GM18909 (cell line): ENCODE measurements around the gene MERTK.

Experiments used
- ATAC-seq: cut with Tn5 transposase; IDR thresholded peaks from one replicate; pipeline ENCODE4 v1.9.1; 2021; ENCODE audit warnings: mild to moderate bottlenecking; ENCODE audit not compliant: unreplicated experiment, poor library complexity

The MERTK gene

DNA sequence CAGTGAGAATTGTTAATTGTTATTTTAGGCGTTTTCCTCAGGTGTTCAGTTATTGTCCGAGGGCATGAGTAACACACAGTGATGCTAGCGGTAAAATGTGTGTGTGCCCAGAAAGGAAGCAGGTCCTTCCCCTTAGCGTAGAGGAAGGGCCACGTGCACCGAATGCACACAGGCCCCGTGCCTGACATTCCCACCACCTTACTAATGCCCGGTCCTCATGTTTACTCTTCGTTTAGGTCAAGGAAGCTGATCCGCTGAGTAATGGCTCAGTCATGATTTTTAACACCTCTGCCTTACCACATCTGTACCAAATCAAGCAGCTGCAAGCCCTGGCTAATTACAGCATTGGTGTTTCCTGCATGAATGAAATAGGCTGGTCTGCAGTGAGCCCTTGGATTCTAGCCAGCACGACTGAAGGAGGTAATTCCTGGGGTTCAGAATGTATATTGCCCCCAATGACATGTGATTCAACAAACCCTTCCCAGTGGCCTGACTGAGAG lies 76.7 kb downstream of the MERTK start:
- ATAC-seq = no peak

DNA sequence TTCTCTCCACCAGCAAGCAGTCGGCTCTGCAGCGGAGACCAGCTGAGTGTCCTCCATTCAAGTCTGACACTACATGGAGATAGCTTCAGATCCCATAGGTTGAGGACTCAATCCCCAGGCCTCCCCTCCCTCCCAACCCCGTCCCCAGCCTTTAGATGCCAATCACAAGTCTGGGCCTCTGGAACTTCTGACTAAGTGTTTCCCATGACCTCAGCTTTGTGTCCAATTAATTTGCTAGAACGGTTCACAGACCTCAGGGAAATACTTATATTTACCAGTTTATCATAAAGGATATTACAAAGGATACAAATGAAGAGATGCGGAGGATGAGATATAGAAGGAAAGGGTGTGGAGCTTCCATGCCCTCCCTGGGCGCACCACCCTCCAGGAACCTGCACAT lies 77.4 kb downstream of the MERTK start:
- no peak for ATAC-seq

DNA sequence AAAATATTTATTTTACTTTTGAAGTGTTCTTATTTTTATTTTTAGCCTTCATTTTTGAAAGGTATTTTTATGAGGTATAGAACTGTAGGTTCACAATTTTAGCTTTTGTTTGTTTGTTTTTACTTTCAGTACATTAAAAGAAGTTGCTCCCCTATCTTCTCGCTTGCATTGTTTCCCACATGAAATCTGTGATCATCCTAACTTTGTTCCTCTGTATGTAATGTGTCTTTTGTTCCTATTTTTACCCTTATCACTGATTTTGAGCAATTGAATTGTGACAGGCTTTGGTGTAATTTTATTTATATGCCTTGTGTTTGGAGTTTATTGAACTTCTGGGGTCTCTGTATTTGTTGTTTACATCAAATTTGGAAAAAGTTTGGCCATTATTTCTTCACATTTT lies 78.8 kb downstream of the MERTK start:
- ATAC-seq = no peak

DNA sequence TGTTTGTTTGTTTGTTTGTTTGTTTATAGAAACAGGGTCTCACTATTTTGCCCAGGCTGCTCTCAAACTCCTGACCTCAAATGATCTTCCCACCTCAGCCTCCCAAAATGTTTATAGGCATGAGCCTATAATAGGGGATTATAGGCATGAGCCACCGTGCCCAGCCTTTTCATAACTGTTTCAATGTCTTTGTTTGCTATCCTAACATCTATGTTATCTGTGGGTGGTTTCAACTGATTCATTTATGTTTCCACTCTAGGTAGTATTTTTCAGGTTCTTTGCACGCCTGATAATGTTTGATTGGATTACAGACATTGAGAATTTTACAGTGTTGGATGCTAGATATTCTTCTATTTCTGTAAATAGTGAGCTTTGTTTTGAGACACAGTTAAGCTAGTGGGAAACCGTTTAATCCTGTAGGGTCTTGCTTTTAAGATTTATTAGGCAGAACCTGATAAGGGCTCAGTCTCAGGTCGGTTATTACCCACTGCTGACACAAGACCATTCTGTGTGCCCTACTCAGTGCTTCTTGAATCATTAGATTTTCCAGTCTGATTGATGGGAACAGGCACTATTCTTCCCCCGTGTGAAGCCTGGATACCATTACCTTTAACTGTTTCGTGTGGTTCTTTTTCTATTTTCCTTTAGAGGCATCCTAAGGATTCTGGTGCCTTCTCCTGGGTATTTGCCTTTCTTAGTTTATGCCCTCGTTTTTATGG lies 80.2 kb downstream of the MERTK start:
- ATAC-seq = no peak

DNA sequence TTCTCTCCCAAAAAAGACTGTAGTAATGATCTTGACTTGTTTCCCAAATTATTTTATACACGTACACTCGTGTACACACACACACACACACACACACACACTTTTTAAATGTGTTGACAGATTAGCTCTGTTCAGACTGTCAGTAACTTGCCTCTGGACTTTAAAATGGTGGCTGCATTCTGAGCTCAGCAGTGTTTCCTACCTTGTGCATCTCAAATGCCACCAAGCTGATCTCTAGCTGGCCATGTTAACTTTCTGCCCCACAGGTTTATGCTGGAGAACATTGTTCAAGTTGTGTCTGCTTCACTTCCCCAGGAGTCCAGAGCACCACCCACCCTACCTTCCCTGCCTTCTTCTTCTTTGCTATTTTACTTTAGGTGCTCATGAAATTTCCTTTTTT lies 83.3 kb downstream of the MERTK start:
- no peak for ATAC-seq

DNA sequence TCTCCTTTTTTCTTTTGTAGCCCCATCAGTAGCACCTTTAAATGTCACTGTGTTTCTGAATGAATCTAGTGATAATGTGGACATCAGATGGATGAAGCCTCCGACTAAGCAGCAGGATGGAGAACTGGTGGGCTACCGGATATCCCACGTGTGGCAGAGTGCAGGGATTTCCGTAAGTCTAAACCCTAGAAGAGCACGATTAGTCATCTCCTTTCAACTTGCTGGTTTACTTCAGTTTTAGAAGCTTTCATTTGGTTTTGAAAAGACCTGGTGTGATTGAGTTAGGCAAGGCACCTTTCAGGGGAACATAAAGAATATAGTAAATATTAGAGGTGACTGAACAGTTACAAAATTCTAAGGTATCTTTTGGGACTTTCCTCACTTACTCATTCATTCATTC lies 84.4 kb downstream of the MERTK start:
- ATAC-seq = no peak

DNA sequence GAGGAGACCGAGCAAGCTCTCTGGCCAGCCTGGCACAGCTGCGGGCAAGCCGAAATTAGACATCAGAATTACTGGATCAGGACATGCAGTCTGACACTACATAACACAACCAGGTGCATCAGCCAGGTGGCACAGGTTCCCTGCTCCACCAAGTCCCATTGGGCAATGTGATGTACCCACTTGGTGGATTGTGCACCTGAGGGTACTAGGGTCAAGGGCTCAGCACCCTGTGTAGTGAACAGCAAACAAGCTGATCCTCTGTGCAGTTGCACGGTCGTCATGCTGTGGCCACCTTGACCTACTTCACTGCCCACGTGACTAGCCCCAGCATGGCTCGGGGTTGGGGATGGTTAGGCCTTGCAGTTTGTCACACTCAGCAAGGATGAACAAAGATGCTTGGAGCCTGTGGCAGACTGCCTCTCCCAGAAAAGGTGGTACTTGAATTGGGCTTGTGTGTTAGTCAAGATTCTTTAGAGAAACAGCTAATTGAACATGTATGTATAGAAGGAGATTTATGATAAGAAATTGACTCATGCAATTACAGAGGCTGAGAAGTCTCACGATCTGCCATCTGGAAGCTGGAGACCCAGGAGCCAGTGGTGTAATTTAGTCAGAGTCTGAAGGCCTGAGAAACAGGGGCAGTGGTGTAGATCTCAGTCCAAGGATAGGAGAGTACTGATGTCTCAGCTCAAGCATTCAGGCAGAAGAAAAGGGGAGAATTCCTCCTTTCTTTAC lies 85.2 kb downstream of the MERTK start:
- no peak for ATAC-seq

DNA sequence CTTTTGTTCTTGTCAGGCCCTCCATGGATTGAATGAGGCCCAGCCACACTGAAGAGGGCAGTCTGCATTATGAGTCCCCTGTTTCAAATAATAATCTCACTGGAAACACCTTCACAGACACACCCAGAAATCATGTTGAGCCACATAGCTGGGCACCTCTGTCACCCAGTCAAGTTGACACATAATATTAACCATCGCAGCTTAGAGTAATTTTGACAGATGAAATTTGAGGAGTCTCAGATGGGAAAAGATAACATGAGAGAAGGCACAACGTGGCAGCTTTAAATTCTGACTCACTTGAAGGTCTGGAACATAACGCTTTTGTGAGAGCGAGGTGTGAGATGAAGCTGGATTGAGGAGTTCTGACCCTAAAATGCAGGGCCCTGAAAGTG lies 85.8 kb downstream of the MERTK start:
- ATAC-seq = no peak

DNA sequence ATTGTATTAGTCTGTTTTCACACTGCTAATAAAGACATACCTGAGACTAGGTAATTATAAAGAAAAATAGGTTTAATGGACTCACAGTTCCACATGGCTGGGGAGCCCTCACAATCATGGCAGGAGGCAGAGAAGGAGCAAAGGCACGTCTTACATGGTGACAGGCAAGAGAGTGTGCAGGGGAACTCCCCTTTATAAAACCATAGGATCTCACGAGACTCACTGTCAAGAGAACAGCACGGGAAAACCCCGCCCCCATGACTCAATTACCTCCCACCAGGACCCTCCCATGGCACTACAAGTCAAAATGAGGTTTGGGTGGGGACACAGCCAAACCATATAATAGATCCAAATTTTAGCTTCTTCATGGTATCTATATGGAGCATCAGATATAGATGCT lies 87.1 kb downstream of the MERTK start:
- ATAC-seq = no peak

DNA sequence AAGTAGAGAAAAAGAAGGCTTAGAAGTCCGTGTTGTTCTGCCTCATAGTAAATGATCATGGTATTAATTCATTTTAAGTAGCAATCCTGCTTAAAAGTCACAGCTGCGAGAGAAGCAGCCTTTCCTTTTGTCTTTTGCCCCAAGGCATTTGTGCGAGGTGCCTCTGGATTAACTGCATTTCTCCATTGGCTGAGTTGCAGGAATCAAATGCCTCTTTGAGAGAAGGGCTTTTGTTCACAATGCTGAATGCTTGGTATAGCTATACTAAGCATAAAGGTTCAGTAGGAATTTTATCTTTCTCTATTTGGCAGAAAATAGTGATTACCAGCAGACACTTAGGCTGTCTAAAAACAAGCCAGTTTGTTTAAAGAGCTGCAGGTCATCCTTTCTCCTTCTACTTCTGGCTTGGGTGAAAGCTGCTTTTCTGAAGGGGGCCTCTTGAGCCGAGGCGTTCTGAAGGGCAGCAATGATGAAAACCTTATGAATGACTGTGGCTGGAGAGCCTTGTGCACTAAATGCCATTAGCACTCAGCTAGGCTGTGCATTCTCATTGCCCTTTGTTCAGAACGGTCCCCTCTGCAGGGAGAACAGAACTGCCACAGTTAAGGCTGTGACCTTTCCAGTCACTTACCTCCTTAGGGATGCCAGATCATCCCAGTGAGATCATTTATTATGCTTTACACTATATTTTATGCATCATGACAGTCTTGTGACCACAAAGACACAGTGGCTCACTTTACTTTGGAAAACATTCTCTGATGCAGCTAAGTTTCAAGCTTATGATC lies 87.9 kb downstream of the MERTK start:
- ATAC-seq = no peak

DNA sequence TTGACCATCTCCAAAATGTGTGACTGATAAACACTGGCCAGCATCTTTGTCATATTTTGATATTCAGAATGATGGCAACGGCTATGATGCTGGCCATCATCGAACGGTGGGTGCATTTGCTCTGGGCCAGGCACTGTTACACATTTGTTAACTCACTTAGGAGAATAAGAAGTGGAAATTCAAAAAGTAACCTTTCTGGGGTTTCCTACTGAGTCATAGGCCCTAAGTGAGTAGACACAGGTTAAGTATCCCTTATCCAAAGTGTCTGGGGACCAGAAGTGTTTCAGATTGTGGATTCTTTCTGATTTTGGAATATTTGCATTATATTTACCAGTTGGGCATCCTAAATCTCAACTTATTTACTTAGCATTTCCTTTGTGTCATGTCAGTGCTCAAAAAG lies 92.0 kb downstream of the MERTK start:
- no peak for ATAC-seq

DNA sequence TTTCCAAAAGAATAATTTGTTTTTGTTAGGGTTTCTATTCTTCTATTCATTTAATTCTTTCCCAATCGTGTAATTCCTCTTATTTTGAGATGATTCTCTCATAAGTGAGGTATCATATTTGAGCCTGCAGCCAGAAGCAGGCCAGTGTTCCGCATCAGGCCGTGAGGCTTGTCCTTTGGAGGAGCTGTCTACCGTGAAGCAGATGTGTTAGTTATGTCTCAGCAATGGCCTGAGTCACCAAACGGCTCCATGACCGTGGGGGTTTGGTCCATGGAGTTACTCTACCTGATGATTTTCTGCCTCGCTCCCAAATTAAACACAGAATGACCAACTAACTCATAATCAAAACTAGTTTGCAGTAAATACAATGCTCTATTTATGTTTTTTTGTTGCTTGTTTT lies 92.4 kb downstream of the MERTK start:
- ATAC-seq = no peak

DNA sequence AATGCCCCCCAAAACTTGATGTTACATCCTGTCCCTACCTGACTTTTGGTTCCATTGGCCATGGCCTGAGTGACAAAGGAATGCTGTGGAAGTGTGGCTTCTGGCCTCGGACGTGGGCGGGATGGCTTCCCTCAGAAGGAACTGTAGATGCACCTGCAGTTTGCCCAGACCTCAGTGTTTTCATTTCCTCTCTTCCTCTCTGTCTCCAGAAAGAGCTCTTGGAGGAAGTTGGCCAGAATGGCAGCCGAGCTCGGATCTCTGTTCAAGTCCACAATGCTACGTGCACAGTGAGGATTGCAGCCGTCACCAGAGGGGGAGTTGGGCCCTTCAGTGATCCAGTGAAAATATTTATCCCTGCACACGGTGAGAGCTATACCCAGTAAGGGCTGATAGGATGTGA lies 95.6 kb downstream of the MERTK start:
- ATAC-seq = no peak

DNA sequence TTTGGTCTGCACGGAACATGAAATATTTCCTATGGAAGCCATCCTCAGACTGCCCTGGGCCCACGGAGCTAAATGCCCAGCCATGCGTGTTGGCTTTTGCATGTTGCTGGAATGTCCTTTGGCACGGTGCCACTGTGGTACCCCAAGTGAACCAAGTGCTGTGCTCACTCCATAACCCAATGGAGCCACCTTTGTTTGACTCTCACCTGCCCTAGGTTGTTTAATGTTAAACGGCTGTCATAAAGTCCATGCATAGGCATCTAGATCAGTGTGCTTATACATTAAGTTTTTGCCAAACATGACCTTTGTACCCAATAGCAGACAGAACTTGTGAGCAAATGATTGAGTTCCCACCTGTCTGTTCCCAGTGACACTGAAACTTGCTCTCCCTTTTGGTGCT lies 96.7 kb downstream of the MERTK start:
- no peak for ATAC-seq

DNA sequence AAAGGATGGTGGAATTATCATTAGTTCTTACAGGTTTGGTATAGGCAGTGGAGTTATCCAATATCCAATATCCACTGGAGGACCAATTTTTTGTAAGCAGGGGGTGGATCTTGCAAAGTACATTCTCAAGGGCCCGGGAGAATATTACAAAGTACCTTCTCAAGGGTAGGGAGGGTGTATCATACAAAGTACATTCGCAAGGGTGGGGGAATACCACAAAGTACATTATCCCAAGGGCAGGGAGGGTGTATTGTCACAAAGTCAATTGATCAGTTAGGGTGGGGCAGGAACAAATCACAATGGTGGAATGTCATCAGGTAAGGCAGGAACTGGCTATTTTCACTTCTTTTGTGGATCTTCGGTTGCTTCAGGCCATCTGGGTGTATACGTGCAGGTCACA lies 101.4 kb downstream of the MERTK start:
- no peak for ATAC-seq

DNA sequence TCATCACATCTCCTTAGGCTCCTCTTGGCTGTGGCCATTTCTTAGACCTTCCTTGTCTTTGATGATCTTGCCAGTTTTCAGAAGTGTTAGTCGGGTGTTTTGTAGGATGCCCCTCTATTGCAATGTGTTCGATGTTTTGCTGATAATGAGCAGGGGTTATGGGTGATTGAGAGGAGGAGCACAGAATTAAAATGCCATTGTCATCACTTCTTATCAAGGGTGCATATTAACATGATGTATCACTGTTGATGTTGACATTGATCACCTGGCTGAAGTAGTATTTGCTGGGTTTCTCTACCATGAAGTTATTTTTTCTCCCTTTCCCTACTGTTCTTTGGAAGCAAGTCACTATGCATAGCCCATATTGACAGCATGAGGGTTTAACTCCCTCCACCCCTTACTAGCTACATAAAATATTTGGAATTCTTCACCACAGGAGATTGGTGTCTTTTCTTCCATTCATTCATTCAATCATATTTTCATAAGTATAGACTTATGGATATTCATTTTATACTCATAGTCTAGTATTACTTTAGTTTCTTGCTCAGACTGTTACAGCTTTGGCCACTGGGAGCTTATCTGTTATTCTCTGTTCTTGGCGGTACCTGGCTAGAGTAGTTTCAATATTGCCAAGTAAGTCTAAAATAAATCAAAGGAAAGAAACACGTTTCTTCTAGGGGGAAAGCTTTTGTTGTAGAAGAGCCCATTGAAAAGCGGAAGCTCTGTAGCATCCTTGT lies 102.2 kb downstream of the MERTK start:
- ATAC-seq = no peak

DNA sequence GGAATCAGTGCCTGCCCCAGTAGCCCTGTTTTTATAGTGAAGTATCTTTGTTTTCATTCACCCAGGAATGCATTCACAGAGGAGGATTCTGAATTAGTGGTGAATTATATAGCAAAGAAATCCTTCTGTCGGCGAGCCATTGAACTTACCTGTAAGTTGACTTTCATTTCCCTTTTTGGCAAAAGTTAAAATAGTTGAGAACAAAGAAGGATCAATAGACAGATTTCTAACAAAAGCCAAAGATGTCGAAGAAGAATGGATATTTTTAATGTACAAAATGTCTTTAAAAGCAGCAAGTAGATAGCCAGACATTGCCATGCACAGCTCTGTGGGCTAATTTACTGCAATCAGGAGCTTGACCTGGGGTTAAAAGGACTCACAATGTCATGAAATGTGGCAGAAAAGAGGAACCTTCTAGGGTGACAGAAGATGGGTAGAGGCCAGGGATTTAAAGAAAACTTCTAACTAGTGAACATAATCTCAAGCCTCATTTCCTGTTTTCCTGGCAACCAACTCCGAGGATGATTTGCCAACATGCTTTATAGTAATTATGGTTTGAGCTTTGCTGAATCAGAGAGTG lies 102.8 kb downstream of the MERTK start:
- ATAC-seq = no peak

DNA sequence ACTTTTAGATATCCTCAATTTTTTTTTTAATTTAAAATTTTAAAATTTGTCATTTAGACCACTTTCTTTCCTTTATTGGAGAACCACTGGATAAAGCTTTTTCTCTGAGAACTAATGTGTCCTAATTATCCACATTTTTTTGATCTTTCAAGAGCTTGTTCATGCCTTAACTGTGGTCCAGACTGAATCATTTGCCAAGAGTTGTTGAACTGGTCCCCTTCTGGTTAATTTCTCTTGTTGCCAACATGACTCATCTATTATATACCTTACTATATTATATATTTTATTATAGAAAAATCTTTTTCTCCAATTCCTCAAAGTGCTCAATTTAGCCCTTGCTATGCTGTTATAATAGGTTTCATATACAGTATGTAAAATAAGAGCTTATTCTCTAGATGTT lies 103.5 kb downstream of the MERTK start:
- no peak for ATAC-seq

DNA sequence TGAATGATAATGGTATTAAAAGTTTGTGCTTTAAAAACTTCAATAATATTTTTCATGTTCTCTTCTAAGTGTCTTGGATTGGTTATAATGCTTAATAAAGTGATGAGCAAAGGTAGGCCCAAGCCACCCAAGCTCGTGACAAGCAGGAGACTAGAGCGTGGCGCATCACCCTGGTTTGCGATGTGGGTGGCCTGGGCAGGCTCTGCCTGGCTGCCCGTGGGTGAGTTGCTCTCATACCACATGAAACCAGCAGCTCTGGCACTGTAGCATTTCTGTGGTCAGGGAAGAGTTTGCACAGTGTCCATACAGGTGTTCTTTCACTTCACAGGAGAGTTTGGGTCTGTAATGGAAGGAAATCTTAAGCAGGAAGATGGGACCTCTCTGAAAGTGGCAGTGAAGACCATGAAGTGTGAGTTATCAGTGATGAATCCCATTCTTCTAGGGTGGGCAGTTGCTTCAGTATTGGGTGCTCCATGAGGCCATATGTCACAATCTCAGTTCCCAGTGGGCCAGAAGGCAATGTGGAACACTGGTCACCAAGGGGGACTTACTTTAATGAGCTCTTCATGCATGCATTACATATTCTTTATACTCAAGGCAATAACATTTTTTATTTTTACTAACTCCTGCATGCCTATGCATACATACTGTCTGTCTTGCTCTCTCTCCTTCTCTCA lies 105.3 kb downstream of the MERTK start:
- ATAC-seq = no peak

DNA sequence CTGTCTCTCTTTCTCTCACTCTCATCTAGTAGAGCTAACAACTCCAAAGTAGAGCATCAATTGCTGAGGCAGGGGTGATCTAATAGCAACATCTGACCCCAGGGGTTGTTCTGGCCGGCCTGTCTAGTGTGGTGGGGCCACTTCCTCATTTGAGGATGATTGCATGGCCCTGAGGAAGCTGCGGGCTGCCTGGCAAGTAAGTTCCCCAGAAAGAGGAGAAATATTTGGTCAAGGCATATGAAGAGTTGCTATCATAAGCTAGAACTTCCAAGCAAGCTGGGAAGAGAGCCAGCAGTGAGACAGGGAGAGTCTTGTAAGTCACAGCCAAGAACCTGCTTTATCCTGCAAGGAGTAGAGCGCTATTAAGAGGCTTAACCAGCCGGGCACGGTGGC lies 105.8 kb downstream of the MERTK start:
- ATAC-seq = no peak
